Islet precursor cell (in vitro differentiated cells): ENCODE data around the gene TREH.
"Not testable (repeated sequence)": the region's sequence is repeated elsewhere in the genome, so short reads cannot be mapped to it uniquely, and the experiment has no call there.

ENCODE experiments used
- DNase-seq: peaks from one replicate; pipeline ENCODE4 v3.0.0-alpha.2; 2018

The TREH gene

GRCh38 chr11:118627566-118627965, 51.9 kb downstream of the TREH start:
- no peak for DNase-seq

DNA sequence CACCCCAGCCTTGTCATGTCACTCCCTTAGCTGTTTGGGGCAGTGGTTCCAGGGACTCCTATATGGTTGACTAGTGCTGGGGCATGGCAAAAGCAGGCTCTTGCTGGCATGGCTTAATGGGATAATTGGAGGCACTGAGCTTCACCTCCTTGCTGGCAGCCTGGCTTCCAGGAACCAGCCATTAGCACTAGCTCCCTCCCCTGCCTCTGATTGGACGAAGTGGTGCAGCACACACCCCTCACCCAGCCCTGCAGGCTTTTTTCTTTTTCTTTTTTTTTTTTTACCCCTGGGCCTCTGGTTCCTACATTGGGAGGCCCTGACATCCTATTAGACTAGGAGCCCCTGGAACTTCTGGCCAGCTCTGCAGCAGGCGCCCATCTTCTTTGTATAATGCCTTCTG, 53.5 kb downstream of the TREH start:
- peak; percentile 78 for DNase-seq

DNA sequence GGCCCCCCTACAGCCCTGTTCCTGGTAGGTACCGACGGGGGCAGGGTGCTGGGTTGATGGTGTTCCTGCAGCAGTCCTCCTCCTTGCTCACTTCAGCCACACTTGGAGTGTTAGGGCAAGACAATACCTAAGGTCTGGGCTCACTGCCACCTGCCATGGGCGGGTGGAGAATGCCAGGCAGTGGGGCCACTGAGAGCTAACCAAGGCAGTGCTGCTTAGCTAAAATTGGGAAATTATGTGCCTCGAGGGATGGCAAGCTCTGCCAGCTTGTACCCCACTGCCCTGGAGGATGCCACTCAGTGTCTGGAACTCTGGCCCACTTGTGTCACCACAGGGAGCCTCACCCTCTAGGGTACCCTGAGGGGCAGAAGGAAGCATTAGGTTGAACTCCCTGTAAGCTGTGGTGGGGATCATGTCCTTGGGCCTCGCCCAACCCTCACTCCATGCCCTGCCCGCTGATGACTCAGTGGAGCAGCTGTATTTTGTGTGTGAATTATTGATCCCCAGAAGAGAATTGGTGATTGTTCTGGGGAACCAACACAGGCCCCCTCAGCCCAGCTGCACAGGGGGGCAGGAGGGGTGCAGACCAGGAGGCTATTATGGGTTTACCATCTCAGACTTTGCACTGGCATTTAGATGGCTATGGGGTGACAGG, 54.3 kb downstream of the TREH start:
- DNase-seq: no peak

- DNase-seq: no peak
Measured at GRCh38 chr11:118623269-118623655, 56.2 kb downstream of the TREH start.

DNA sequence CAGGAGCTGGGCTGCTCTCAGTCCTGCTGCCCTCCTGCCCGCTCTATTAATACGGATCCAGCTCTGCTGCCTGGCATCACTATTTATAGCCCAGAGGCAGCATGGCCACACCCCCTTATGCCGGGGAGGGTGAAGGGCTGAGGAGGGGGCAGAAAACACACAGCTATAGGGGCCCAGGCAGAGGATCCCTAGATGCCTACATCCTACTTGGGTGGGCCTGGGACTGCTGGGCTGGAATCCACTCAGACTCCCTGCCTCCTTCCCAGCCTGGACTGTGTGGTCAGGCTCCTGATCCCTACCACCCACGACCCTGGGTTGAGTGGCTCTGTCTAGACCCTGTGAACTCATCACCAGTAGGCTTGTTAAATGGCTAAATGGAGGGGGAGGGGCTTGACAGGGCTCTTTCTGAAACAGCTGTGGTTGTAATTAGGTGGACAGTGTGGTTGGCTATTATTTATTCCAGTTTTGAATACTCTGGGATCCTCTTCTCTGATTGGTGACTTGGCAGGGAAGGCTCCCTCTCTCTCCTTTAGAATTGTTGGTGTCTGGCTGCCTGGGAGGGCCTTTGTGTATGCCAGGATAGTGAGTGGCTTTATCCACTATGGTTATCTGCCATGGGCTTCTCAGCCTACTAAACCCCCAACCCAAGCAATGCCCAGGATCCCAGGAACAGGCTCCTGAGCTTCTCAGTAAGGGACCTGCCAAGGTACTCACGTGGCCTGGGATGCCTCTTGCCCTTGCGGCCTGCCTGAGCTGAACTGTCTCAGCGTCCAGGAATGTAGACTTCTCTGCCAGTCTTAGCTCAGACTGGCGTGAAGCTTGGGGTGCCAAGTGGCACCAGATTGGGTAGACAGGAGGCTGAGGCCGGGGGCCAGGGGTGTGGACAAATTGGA, 56.8 kb downstream of the TREH start:
- peak; percentile 92 for DNase-seq

- no peak for DNase-seq
Measured at GRCh38 chr11:118621784-118622375, 57.6 kb downstream of the TREH start.

DNA sequence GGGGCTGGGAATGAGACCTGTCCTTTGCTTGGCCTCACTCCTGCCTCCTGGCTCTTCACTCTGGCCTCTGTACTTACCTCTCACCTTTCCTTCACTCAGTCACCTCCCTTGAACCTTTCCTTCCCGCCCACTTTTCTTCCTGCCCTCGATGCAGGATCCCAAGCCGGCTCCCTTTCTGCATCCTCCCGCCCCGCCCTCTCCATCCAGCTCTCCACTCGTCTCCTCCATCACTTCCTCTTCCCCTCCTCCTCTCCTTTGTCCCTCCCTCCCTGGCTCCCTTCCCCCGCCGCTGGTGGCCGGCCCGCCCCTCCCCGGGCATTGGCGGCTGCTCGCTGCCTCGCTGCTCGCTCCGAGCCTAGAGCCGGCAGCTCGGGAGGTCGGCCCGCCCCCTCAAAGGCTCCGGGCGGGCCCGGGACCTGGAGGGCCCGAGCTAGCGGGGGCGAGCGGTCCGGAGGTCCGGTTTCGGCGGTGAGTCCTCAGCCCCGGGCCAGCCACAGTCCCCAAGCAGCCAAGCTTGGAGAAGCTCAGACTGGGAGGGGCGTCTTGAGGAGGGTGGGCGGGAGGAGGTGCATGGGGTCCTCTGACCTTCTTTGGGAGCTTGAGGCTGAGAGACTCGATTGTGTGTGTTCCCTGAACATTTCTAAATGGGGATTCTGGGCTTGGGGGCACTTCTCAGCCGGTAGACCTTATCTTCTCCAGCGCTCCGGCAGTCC, 58.2 kb downstream of the TREH start:
- DNase-seq: peak; percentile 97

DNA sequence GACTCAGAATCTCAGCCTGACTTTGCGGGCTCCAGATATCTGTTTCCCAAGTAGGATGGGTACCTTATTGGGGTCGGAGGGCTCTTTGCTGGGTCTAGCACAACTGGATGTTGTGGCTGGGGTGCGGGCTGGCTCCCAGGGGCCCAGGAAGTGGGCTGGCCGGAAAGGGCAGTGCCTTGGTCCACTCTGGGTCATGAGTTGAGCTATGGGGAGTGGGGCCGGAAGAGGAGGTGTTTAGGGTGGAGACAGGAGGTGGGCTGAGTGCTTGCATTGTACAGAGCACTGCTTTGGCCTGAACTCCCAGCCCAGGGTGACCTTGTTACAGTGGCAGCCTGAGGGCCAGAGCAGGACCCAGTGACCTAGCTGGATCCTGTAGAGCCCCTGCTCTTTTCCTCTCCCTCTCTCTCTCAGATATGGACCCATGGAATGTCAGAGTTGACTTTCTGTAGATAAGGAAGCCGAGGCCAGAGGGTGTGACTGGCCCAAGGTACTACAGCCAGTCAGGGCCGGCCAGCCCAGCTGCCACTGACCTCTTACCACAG, 58.9 kb downstream of the TREH start:
- no peak for DNase-seq

GRCh38 chr11:118619444-118620197, 59.8 kb downstream of the TREH start:
- DNase-seq: peak; percentile 86

- peak; percentile 81 for DNase-seq
Measured at GRCh38 chr11:118618991-118619375, 60.5 kb downstream of the TREH start.

GRCh38 chr11:118618115-118618990, 61.1 kb downstream of the TREH start:
- DNase-seq: peak; percentile 91

DNA sequence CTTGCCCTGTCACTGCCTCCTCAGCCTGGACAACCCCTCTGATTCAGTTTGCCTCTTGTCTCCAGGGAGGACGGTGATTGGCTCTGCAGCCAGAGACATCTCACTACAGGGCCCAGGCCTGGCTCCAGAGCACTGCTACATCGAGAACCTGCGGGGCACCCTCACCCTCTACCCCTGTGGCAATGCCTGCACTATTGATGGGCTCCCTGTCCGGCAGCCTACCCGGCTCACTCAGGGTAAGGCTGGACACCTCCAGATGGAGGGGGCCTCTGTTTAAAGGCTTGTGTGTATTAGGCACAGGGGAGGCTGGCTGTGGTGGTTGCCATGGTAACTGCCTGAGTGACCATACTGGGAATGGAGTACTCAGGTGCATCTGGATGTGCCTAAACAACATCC, 63.5 kb downstream of the TREH start:
- peak; percentile 61 for DNase-seq

GRCh38 chr11:118615282-118615975, 64.0 kb downstream of the TREH start:
- peak; percentile 96 for DNase-seq

DNA sequence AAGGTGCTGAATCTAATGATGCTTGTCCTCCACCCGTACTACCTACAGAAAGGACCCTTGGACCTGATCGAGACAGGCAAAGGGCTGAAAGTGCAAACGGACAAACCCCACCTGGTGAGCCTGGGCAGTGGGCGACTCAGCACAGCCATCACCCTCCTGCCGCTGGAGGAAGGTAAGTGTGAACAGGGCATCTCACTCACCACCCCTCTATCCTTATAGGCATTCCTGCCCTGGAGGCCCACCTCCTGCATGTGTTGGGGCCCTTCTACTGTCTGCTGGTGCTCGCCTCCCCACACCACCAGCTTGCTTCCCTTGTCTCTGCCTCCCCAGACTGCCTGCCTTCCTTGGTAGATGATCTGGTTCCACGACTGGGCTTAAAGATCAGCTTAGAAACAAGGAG, 64.9 kb downstream of the TREH start:
- no peak for DNase-seq

DNA sequence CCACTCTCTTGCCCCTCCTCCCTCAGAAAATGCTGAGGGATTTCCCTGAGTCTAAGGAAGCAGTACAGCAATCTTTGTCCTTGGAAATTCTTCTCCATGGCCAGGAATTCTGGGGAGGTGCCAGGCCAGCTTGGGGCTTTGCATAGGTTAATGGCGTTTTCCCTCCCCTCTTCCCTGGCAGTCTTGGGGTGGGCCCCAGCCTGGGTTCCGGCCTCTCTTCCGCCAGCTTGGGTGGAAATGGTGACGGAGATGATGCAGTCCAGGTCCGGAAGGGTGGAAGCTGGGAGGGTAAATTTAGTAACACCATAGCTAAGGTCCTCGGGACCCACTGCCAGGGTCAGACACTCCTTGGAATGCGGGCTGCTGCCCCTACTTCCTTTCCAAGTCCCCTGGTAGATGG, 67.1 kb downstream of the TREH start:
- no peak for DNase-seq

DNA sequence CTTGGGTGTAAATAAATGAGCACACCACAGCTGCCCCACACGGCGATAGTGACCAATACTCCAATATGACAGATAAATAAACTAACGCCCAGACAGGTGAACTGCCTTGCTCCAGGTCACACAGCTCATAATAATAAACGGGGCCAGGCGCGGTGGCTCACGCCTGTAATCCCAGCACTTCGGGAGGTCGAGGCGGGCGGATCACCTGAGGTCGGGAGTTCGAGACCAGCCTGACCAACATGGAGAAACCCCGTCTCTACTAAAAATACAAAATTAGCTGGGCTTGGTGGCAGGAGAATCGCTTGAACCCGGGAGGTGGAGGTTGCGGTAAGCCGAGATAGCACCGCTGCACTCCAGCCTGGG, 68.0 kb downstream of the TREH start:
- DNase-seq: not testable (repeated sequence)

- peak; percentile 93 for DNase-seq
Measured at GRCh38 chr11:118610773-118611432, 68.5 kb downstream of the TREH start.

GRCh38 chr11:118610225-118610772, 69.2 kb downstream of the TREH start:
- DNase-seq: peak; percentile 54

- peak; percentile 65 for DNase-seq
Measured at GRCh38 chr11:118609380-118610224, 69.8 kb downstream of the TREH start.
